CD4-positive, alpha-beta T cell treated with Interleukin-2 at 100 ng/mL for 4 hours (primary cell): ENCODE measurements around the gene RBM6.
"Not testable (repeated sequence)": the region's sequence is repeated elsewhere in the genome, so short reads cannot be mapped to it uniquely, and the experiment has no call there.

Experiments used
- DNase-seq: peaks from one replicate; pipeline ENCODE4 v3.0.0-alpha.2; 2020; ENCODE audit warnings: low spot score

The RBM6 gene

GRCh38 chr3:49914906-49915305 lies 25.0 kb upstream of the RBM6 start:
- DNase-seq: no peak

GRCh38 chr3:49916686-49917085 lies 23.3 kb upstream of the RBM6 start:
- no peak for DNase-seq

- not testable (repeated sequence) for DNase-seq
Observed at GRCh38 chr3:49917806-49918590, 22.0 kb upstream of the RBM6 start.

GRCh38 chr3:49924683-49925082 lies 15.3 kb upstream of the RBM6 start:
- no peak for DNase-seq

GRCh38 chr3:49925485-49925884 lies 14.5 kb upstream of the RBM6 start:
- DNase-seq: no peak

GRCh38 chr3:49926117-49926728 lies 13.7 kb upstream of the RBM6 start:
- no peak for DNase-seq

- no peak for DNase-seq
Observed at GRCh38 chr3:49927798-49928197, 12.2 kb upstream of the RBM6 start.

GRCh38 chr3:49928481-49929017 lies 11.4 kb upstream of the RBM6 start:
- no peak for DNase-seq

GRCh38 chr3:49929291-49930167 lies 10.4 kb upstream of the RBM6 start, which contains the start of gene MON1A:
MON1A (minus strand) TSS chr3:49929811; CDS start chr3:49913346, 16,465 bp downstream.
- DNase-seq: peak; percentile 91

- DNase-seq: no peak
Observed at GRCh38 chr3:49930168-49930690, 9.7 kb upstream of the RBM6 start.

- no peak for DNase-seq
Observed at GRCh38 chr3:49930922-49931321, 9.0 kb upstream of the RBM6 start.

- DNase-seq: not testable (repeated sequence)
Observed at GRCh38 chr3:49932281-49932680, 7.7 kb upstream of the RBM6 start.

GRCh38 chr3:49937090-49937489 lies 2.9 kb upstream of the RBM6 start:
- no peak for DNase-seq

GRCh38 chr3:49940667-49941249 lies 808 bp downstream of the RBM6 start:
- no peak for DNase-seq

- DNase-seq: no peak
Observed at GRCh38 chr3:49942651-49943050, 2.7 kb downstream of the RBM6 start.

- no peak for DNase-seq
Observed at GRCh38 chr3:49952924-49953323, 13.0 kb downstream of the RBM6 start.

- DNase-seq: no peak
Observed at GRCh38 chr3:49955636-49956035, 15.7 kb downstream of the RBM6 start.

GRCh38 chr3:49966233-49966942 lies 26.4 kb downstream of the RBM6 start:
- DNase-seq: no peak

- no peak for DNase-seq
Observed at GRCh38 chr3:49967291-49967690, 27.3 kb downstream of the RBM6 start.

GRCh38 chr3:49968346-49968745 lies 28.4 kb downstream of the RBM6 start:
- DNase-seq: no peak

- DNase-seq: no peak
Observed at GRCh38 chr3:49972656-49973055, 32.7 kb downstream of the RBM6 start.
